H9 (cell line): ENCODE measurements around the gene CLCNKA. TPM values are rescaled to one million over a fixed set of nuclear protein-coding genes. Genes with fewer than 3 reads are reported as not detected.

Experiments
- DNase-seq: peaks from one replicate; pipeline ENCODE4 v3.0.0-alpha.2; 2017
- H2AFZ ChIP-seq: one replicate; pipeline ENCODE4 v1.6.1; 2013; ENCODE audit warnings: mild to moderate bottlenecking, low read length, control low read depth, moderate library complexity
- H2AK5ac ChIP-seq: 2 replicates; pipeline ENCODE4 v1.6.1; 2013; ENCODE audit warnings: low read length, control low read depth, mixed read lengths; ENCODE audit not compliant: insufficient read length
- H2BK120ac ChIP-seq: one replicate; pipeline ENCODE4 v1.6.1; 2013; ENCODE audit warnings: low read depth, mild to moderate bottlenecking, low read length, control low read depth, inconsistent platforms; ENCODE audit not compliant: poor library complexity, severe bottlenecking
- H2BK12ac ChIP-seq: 2 replicates; pipeline ENCODE4 v1.6.1; 2013; ENCODE audit warnings: low read length, control low read depth, mixed read lengths, low read depth; ENCODE audit not compliant: insufficient read length
- H2BK15ac ChIP-seq: 2 replicates; pipeline ENCODE4 v1.6.1; 2013; ENCODE audit warnings: low read depth, low read length, control low read depth
- H2BK20ac ChIP-seq: one replicate; pipeline ENCODE4 v1.6.1; 2013; ENCODE audit warnings: low read depth, mild to moderate bottlenecking, low read length, control low read depth, inconsistent platforms; ENCODE audit not compliant: poor library complexity, severe bottlenecking
- H2BK5ac ChIP-seq: 2 replicates; pipeline ENCODE4 v1.6.1; 2013; ENCODE audit warnings: low read length, control low read depth, mixed read lengths; ENCODE audit not compliant: insufficient read length
- H3K14ac ChIP-seq: 2 replicates; pipeline ENCODE4 v1.6.1; 2013; ENCODE audit warnings: low read length, control low read depth; ENCODE audit not compliant: insufficient read depth
- H3K18ac ChIP-seq: 2 replicates; pipeline ENCODE4 v1.6.1; 2013; ENCODE audit warnings: low read depth, mild to moderate bottlenecking, mixed read lengths, low read length, control low read depth; ENCODE audit not compliant: insufficient read length
- H3K23ac ChIP-seq: 2 replicates; pipeline ENCODE4 v1.6.1; 2013; ENCODE audit warnings: low read length, control low read depth, mixed read lengths, low read depth; ENCODE audit not compliant: insufficient read length
- H3K23me2 ChIP-seq: 2 replicates; pipeline ENCODE4 v1.6.1; 2013; ENCODE audit warnings: low read depth, mild to moderate bottlenecking, mixed read lengths, low read length, control low read depth; ENCODE audit not compliant: insufficient read length, poor library complexity, severe bottlenecking
- H3K27ac ChIP-seq: 2 replicates; pipeline ENCODE4 v1.5.1; 2013; ENCODE audit warnings: low read length, control low read depth, mixed read lengths, low read depth; ENCODE audit not compliant: insufficient read length
- H3K27me3 ChIP-seq: 2 replicates; pipeline ENCODE4 v1.6.1; 2013; ENCODE audit warnings: low read length, control low read depth, inconsistent platforms; ENCODE audit not compliant: insufficient read depth
- H3K4ac ChIP-seq: 2 replicates; pipeline ENCODE4 v1.6.1; 2013; ENCODE audit warnings: low read depth, mild to moderate bottlenecking, control low read depth, inconsistent platforms, low read length, moderate library complexity
- H3K4me1 ChIP-seq: 2 replicates; pipeline ENCODE4 v1.6.1; 2013; ENCODE audit warnings: low read length, control low read depth, inconsistent platforms; ENCODE audit not compliant: insufficient read depth
- H3K4me2 ChIP-seq: 2 replicates; pipeline ENCODE4 v1.6.1; 2013; ENCODE audit warnings: low read length, control low read depth, mixed read lengths; ENCODE audit not compliant: insufficient read length, insufficient read depth
- H3K56ac ChIP-seq: 2 replicates; pipeline ENCODE4 v1.6.1; 2013; ENCODE audit warnings: low read depth, mild to moderate bottlenecking, mixed read lengths, low read length, control low read depth; ENCODE audit not compliant: insufficient read length
- H3K79me1 ChIP-seq: 2 replicates; pipeline ENCODE4 v1.6.1; 2013; ENCODE audit warnings: low read depth, mild to moderate bottlenecking, moderate library complexity, low read length, control low read depth, inconsistent platforms; ENCODE audit not compliant: insufficient read depth, poor library complexity, severe bottlenecking
- H3K79me2 ChIP-seq: 2 replicates; pipeline ENCODE4 v1.6.1; 2013; ENCODE audit warnings: low read length, control low read depth, inconsistent platforms; ENCODE audit not compliant: insufficient read depth
- H3K9ac ChIP-seq: 2 replicates; pipeline ENCODE4 v1.6.1; 2013; ENCODE audit warnings: low read length, control low read depth, mixed read lengths; ENCODE audit not compliant: insufficient read length; ENCODE audit errors: extremely low read depth
- H3K9me3 ChIP-seq: one replicate; pipeline ENCODE4 v1.6.1; 2013; ENCODE audit warnings: low read depth, low read length, inconsistent platforms; ENCODE audit not compliant: control insufficient read depth
- H3T11ph ChIP-seq: one replicate; pipeline ENCODE4 v1.6.1; 2013; ENCODE audit warnings: mild to moderate bottlenecking, low read length, control low read depth, inconsistent platforms
- H4K20me1 ChIP-seq: one replicate; pipeline ENCODE4 v1.6.1; 2013; ENCODE audit not compliant: control insufficient read depth, insufficient read length, insufficient read depth
- H4K5ac ChIP-seq: 2 replicates; pipeline ENCODE4 v1.6.1; 2013; ENCODE audit warnings: low read depth, mild to moderate bottlenecking, mixed read lengths, low read length, control low read depth; ENCODE audit not compliant: insufficient read length
- H4K8ac ChIP-seq: replicated peaks from 2 replicates; pipeline ENCODE4 v1.6.1; 2013; ENCODE audit warnings: low read length, control low read depth, mixed read lengths, low read depth; ENCODE audit not compliant: insufficient read length
- H4K91ac ChIP-seq: 2 replicates; pipeline ENCODE4 v1.6.1; 2013; ENCODE audit warnings: low read depth, mild to moderate bottlenecking, moderate library complexity, mixed read lengths, low read length, control low read depth; ENCODE audit not compliant: insufficient read length
- H3K27ac Mint-ChIP-seq, 3 experiments: 2 replicates in 2 of 3; 3 replicates in 1 of 3; pipeline ENCODE4 v1.8.0; 2020 to 2021; ENCODE audit warnings: mixed read lengths in 3 of 3, mild to moderate bottlenecking in 1 of 3, moderate library complexity in 1 of 3
- H3K27me3 Mint-ChIP-seq: 2 replicates; pipeline ENCODE4 v1.8.0; 2021; ENCODE audit warnings: low read depth, mild to moderate bottlenecking, moderate library complexity, mixed read lengths
- H3K36me3 Mint-ChIP-seq, 3 experiments: 2 replicates in 2 of 3; 3 replicates in 1 of 3; pipeline ENCODE4 v1.8.0; 2020 to 2021; ENCODE audit warnings: low read depth in 3 of 3, mixed read lengths in 3 of 3; ENCODE audit not compliant: insufficient read depth in 1 of 3
- H3K4me1 Mint-ChIP-seq, 2 experiments: 2 replicates each; pipeline ENCODE4 v1.8.0; 2020; ENCODE audit warnings: mixed read lengths in 2 of 2
- H3K4me3 Mint-ChIP-seq, 2 experiments: 2 replicates in 1 of 2; 3 replicates in 1 of 2; pipeline ENCODE4 v1.8.0; 2020 to 2021; ENCODE audit warnings: mild to moderate bottlenecking in 2 of 2, mixed read lengths in 2 of 2, moderate library complexity in 1 of 2
- H3K9me3 Mint-ChIP-seq, 2 experiments: 2 replicates in 1 of 2; 3 replicates in 1 of 2; pipeline ENCODE4 v1.8.0; 2020; ENCODE audit warnings: mild to moderate bottlenecking in 2 of 2, mixed read lengths in 2 of 2, moderate library complexity in 1 of 2
- whole genome bisulfite sequencing: extraction: QIAGEN DNeasy Blood & Tissue Kit; methylation state at CpG from one replicate; pipeline ENCODE4 v1.1.7; 2013; ENCODE audit warnings: missing lambda C conversion rate, low lambda C conversion rate, mixed read lengths; ENCODE audit not compliant: insufficient read length; ENCODE audit errors: extremely low coverage; 5-methylcytosine and 5-hydroxymethylcytosine counted together
- total RNA-seq: library from RNA; stranded (reverse); gene quantifications from 2 replicates; pipeline ENCODE4 v1.2.1, GENCODE V29; 2021
- TF ChIP-seq, protein P1 (sequence below): fragments of 200-600 bp; sonication (generic); conservative IDR thresholded peaks from 3 replicates; pipeline ENCODE4 v1.8.0; 2021; ENCODE audit warnings: antibody characterized with exemption, mild to moderate bottlenecking

CLCNKA gene
- total RNA-seq, 1 experiment from 2014 or later, result 0.98 TPM

DNA sequence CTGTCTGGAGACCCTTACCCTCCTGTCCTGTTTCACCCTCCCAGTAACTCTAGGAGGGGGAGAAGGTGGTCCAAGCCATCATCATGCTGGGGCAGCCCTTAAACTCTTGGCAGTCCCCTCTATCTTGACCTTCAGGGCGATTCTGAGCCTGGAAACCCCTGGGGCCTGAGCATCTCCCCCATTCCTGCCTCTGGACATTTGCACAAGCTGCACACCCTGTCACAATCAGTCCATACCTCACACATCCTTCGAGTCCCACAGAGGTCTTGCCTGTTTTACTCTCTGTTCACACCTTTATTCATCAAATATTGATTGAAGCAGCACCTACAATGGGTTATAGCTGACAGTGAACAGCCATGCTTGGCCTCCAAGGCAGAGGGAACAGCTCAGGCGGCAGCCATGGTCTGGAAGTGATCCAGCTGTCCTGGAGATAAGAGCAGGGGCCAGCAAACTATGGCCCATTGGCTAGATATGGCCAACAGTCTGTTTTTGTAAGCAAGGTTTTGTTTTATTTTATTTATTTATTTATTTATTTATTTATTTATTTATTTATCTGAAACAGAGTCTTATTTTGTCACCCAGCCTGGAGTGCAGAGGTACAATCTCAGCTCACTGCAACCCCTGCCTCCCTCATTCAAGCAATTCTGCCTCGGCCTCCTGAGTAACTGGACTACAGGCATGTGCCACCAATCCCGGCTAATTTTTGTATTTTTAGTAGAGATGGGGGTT lies 58.8 kb downstream of the CLCNKA start:
- Histone ChIP-seq H3K23me2 (no peaks in the 10 kb centered on the region), H4K91ac (no peak overlapping the region), H3K27ac (no peak overlapping the region), H3K4ac (no peak overlapping the region), H3K9ac (no peak overlapping the region), H2AFZ (no peak overlapping the region), H2AK5ac (no peak overlapping the region), H3K79me2 (no peaks in the 10 kb centered on the region), H4K5ac (no peak overlapping the region), H2BK20ac (no peak overlapping the region), H3K23ac (no peak overlapping the region), H2BK120ac (no peak overlapping the region), H2BK15ac (no peak overlapping the region), H4K20me1 (no peaks in the 10 kb centered on the region), H3K14ac (no peak overlapping the region), H3K27me3 (no peaks in the 10 kb centered on the region; the same call in 1 of the 2 replicates), H3K4me2 (no peak overlapping the region), H3K4me1 (no peaks in the 10 kb centered on the region), H2BK5ac (no peak overlapping the region), H3K79me1 (no peaks in the 10 kb centered on the region), H3T11ph (no peak overlapping the region), H3K9me3 (no peaks in the 10 kb centered on the region), H3K56ac (no peak overlapping the region), H2BK12ac (no peak overlapping the region), H3K18ac (no peak overlapping the region), H4K8ac (no peak overlapping the region)
- Mint-ChIP-seq H3K9me3 (no peaks in the 10 kb centered on the region; a peak in 1 of 5 replicates), H3K36me3 (no peaks in the 10 kb centered on the region), H3K27me3 (peaks cover 25% of the 10 kb centered on the region), H3K27ac (no peak overlapping the region), H3K4me3 (no peak overlapping the region), H3K4me1 (peaks cover 8 to 9% of the 10 kb centered on the region in 2 experiments; a peak in 3 of 4 replicates)
- TF ChIP-seq, protein P1, sequence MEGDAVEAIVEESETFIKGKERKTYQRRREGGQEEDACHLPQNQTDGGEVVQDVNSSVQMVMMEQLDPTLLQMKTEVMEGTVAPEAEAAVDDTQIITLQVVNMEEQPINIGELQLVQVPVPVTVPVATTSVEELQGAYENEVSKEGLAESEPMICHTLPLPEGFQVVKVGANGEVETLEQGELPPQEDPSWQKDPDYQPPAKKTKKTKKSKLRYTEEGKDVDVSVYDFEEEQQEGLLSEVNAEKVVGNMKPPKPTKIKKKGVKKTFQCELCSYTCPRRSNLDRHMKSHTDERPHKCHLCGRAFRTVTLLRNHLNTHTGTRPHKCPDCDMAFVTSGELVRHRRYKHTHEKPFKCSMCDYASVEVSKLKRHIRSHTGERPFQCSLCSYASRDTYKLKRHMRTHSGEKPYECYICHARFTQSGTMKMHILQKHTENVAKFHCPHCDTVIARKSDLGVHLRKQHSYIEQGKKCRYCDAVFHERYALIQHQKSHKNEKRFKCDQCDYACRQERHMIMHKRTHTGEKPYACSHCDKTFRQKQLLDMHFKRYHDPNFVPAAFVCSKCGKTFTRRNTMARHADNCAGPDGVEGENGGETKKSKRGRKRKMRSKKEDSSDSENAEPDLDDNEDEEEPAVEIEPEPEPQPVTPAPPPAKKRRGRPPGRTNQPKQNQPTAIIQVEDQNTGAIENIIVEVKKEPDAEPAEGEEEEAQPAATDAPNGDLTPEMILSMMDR, result no peak
- no CpG with 5 or more reads among the region's 5 CpGs for WGBS
- DNase-seq, result no peak
